Effector CD8-positive, alpha-beta T cell (primary cell): ENCODE results near the gene SUN1.
"Not testable (repeated sequence)": the region's sequence is repeated elsewhere in the genome, so short reads cannot be mapped to it uniquely, and the experiment has no call there.

Experiments
- DNase-seq: peaks from one replicate; lab custom pipeline; 2025; lab: John Stamatoyannopoulos, UW

Gene SUN1

GRCh38 chr7:856444-857095 is 24.3 kb downstream of the SUN1 start:
- no peak for DNase-seq

- DNase-seq: no peak
Observed at GRCh38 chr7:857661-858060, 25.4 kb downstream of the SUN1 start.

DNA sequence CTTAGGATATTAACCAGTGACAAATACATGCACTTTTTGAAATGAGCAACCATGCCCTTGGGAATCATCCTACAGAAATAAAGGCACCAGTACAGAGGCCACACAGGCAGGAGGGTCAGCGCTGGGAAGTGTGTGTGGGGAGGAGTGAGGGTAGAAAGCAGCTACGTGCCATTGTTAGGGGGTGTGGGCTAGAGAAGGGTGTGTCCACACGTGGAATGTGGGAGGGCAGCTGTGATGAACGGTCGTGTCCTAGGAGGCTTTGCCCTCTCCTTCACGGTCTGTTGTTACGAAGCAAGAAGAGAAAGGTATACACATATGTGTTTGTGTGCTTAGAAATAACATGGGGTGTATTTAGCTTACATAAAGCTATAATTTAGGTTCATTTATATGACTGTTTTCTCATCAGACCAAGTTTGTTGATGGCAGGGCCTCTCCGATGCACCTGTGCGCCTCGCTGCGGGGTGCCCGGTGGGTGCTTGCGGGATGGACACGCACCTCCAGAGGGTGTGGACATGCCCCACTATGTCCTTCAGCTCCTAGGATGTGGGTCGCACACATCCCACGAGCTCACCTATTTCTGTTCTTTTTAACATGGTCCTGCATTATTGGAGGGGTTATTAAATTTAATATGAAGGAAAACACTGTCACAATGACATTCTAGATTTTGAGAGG is 27.2 kb downstream of the SUN1 start:
- DNase-seq: no peak

DNA sequence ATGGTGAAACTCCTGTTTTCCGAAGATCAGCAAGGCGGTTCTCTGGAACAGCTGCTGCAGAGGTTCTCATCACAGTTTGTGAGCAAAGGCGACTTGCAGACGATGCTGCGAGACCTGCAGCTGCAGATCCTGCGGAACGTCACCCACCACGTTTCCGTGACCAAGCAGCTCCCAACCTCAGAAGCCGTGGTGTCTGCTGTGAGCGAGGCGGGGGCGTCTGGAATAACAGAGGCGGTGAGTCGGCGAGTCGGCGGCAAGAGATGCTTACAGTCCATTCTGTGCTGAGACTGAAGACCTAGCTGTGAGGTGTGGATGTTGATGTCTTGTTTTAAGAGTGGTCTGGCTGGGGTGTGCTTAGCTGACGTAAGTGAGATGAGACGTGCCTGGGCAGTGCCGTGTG is 27.9 kb downstream of the SUN1 start:
- DNase-seq: no peak

- no peak for DNase-seq
Observed at GRCh38 chr7:861222-861621, 28.9 kb downstream of the SUN1 start.

GRCh38 chr7:862157-862556 is 29.9 kb downstream of the SUN1 start:
- DNase-seq: no peak

DNA sequence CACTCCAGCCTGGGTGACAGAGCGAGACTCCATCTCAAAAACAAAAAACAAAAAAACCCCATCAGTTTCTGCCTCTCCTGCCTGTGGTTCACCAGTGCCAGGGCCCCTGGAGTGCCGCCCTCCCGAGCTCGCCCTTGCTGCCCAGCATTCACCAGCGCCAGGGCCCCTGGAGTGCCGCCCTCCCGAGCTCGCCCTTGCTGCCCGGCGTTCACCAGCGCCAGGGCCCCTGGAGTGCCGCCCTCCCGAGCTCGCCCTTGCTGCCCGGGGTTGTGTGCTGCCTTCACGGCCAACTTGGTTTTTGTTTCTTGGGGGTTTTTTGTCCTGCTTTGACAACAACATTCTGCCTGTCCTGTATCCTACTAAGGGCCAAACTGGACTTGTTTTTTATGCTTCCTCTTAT is 30.8 kb downstream of the SUN1 start:
- DNase-seq: no peak

- no peak for DNase-seq
Observed at GRCh38 chr7:865921-866320, 33.6 kb downstream of the SUN1 start.

GRCh38 chr7:867001-867405 is 34.7 kb downstream of the SUN1 start:
- no peak for DNase-seq

DNA sequence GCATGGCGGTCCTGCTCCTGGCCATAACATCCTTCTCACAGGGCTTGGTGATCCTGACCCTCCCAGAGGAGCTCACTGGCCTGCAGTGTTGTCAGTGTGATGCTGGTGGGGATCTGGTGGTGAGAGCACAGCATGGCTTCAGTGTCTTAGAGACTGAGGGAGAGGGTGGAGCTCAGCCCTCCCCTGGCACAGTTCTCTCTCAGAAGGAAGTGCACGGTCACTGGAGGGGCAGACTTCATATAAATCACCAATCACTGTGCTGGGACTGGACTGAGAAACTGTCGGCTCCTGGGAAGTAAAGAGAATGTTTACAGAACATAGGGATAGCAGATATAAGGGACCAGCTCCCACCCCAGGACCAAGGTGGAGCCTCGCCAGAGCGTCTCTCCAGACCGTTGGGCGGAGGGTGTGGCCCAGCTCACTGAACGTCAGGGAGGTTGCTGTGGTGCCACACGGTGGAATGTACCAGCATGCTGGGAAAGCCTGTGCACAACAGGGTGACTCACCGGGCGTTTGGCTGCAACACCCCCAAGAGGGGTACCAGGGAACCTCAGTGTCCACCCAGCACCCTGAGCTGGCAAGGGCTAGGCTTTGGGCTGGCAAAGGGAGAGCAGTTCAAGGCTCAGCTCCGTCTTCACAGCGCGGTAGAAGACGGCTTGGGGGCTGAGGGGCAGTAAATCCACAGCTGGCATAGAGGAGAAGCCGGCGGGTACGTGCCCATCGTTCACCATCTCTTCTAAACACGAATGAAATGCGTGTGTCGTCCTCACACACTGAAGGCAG is 35.3 kb downstream of the SUN1 start:
- DNase-seq: no peak

GRCh38 chr7:868189-868486 is 35.9 kb downstream of the SUN1 start:
- DNase-seq: no peak

DNA sequence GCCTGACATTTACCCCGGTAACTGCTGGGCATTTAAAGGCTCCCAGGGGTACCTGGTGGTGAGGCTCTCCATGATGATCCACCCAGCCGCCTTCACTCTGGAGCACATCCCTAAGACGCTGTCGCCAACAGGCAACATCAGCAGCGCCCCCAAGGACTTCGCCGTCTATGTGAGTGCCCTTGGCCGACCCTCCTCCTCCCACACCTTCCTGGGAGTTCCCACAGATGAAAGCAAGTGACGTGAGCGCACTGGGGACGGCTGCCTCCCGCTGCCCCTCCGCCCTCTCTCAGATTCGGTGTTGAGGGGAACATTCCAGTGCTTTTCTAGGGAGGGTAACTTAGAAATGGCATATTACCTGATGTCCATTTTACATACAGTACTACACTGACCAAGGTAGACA is 37.1 kb downstream of the SUN1 start:
- no peak for DNase-seq

GRCh38 chr7:871900-872537 is 39.7 kb downstream of the SUN1 start:
- no peak for DNase-seq

DNA sequence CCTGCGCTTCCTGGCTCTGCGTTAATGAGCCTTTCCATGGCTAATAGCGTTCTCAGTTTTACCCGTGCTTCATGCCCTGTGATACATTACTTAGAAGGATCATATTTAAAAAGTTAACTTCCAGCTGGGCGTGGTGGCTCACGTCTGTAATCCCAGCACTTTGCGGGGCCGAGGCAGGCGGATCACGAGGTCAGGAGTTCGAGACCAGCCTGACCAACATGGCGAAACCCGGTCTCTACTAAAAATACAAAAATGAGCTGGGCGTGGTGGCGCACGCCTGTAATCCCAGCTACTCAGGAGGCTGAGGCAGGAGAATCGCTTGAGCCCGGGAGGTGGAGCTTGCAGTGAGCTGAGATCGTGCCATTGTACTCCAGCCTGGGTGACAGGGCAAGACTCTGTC is 40.4 kb downstream of the SUN1 start:
- not testable (repeated sequence) for DNase-seq

DNA sequence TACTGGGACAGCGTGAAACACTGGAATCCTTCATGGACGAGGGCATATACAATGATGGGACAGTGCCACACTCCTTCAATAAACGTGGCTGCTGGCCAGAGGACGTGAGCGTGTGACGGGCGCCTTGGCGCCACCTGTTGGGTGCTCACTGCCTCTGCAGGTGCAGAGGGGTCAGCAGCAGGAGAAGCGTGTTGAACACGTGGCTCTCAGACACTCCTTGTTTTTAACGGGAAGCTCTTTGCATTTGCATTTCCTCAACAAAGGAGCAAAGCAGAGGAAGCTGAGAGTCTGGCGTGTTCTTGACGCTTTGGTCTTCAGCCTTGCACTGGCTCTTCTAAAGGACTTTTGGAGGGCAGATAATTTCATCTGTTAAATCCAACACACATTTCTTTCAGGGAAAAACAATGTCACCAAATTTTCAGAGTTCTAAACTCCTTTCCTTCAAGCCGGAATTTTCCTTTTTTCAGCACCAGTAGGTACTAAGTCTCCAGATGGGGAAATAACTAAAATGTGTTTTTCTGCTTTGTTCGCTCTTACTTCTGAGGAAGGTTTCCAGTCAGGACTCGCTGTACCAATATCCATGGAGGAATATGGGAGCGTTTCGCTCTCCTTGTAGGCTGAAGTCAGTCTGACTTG is 41.2 kb downstream of the SUN1 start:
- DNase-seq: peak; percentile 41

DNA sequence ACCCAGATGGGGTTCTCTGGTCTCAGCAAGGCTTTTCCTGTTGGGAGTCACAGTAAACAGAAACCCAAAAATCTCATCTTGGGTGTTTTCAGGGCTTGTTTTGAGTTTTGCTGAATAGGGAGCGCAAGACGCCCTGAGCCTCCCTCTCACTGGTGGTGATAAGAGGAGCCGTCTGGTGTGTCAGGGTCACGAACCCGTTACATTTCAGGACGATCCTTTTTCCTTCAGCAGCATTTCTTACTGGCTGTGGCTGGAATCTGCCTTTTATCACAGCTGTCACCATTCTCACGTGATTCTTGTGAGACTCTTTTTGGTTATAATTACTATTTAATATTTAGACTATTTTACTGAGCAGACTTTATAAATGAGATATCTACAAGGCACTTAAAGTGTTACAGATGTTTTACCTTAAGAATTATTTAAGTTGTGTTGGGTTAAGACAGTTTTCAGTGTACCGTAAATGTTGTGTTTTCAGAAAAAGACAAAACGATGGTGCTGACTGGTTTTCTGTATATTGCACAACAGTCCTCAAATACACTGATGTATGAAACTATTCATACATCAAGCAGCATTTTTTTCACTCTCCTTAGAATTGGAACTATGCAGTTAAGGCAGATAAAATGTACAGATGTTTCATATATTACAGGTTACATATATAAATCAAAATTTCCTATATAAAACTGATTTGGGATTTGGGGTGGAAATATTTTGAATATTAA is 41.9 kb downstream of the SUN1 start:
- DNase-seq: no peak

DNA sequence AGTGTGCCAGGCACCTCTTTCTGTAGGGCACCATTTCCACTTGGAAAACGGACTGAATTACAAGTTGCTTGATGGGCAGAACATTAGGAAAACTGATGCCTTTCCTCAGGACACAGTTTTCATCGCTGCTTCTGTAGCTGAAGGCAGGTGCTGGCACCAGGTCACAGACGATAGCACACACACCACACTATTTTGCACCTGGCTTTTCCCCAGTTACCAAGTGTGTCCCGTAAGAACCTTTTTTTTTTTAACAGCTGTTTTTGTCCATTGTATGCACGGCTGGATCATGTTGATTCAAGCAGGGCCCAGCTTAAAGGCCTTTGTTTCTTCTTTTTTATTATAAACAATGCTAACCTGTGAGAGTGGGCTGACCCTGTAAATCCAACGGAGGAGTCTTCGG is 42.8 kb downstream of the SUN1 start:
- DNase-seq: no peak

DNA sequence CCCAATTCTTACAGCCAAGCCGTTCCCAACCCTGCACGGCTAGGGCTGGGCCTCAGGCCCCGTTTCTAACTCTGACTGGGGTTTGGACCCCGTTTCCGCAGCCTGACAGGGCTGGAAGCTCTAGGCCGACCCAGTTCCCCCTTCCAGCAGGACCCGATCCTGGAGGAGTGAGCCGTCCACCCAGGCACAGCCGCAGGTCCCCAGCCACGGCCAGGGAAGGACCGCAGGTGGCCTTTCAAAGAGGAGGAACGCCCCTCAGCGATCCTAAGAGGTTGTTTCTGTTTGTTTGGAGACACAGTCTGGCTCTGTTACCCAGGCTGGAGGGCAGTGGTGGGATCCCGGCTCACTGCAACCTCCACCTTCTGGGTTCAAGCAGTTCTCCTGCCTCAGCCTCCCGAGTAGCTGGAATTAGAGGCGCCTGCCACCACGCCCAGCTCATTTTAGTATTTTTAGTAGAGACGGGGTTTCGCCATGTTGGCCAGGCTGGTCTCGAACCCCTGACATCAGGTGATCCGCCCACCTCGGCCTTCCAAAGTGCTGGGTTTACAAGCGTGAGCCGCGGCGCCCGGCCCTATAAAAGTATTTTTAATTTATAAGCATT is 43.3 kb downstream of the SUN1 start:
- DNase-seq: no peak

GRCh38 chr7:876077-876971 is 44.0 kb downstream of the SUN1 start, which contains the start of gene GET4:
Gene GET4, plus strand, starts transcription at chr7:876554. Its CDS starts 92 bp downstream, at chr7:876646.
- peak; percentile 98 for DNase-seq

- DNase-seq: no peak
Observed at GRCh38 chr7:876972-877311, 44.7 kb downstream of the SUN1 start.
